ENCODE data around the gene HOXA13. TPM values are rescaled to one million over a fixed set of nuclear protein-coding genes. Genes with fewer than 3 reads are reported as not detected.
A peak's percentile ranks its signal among the peaks of the same experiment; 100 is the strongest.

The HOXA13 gene
- total RNA-seq, 1 donor from 2014 or later, result not detected

DNA sequence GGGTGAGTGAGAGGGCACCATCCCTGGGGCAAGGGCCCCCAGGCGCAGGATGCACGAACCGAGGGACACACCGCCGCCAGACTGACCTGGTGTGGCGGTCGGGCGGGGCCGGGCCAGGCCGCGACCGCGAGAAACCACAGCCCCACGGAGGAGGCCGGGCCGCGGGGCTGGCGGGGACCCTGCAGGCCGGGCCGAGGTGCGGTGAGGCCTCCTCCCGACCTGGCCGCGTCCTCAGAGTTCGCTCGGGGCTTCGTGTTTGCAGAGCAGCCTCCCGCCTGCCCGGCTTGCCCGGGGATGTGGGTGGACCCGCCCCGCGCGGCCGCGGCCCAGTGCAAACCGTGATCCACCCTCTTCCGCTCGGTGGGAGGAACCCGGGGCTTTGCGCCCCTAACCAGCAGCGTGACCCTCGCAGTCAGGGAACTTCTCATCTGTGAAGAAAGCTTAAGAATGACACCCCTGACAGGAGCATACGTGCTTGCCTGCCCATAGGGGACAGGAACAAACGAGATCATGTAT is 20.6 kb upstream of the HOXA13 start:
- Mint-ChIP-seq H3K27ac (no peak overlapping the region), H3K9me3 (no peaks in the 10 kb centered on the region), H3K4me3 (no peak overlapping the region), H3K36me3 (ENCODE audit: low read depth) (no peaks in the 10 kb centered on the region), H3K27me3 (peaks cover 73% of the 10 kb centered on the region), H3K4me1 (no peaks in the 10 kb centered on the region)
- DNase-seq, result no peak
- intact Hi-C loops (cut with micrococcal nuclease), result no loop called here

GRCh38 chr7:27219821-27220220 is 19.9 kb upstream of the HOXA13 start:
- Mint-ChIP-seq H3K36me3 (ENCODE audit: low read depth) (no peaks in the 10 kb centered on the region), H3K27ac (no peak overlapping the region), H3K4me1 (no peaks in the 10 kb centered on the region), H3K9me3 (no peaks in the 10 kb centered on the region), H3K4me3 (no peak overlapping the region), H3K27me3 (peaks cover 74% of the 10 kb centered on the region)
- intact Hi-C loops (cut with micrococcal nuclease), result no loop called here
- DNase-seq, result no peak

DNA sequence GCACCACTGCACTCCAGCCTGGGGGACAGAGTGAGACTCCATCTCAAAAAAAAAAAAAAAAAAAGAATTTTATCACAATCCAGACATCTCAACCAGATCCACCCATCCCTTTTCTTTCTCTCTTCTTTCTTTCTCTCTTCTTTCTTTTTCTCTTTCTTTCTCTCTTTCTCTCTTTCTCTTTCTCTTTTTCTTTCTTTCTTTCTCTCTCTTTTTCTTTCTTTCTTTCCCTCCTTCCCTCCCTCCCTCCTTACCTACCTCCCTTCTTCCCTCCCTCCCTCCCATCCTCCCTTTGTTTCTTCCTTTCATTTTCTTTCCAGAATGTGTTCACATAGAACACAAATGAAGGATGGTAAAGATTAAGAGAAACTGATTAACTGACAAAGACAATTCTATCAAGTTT is 18.1 kb upstream of the HOXA13 start:
- Mint-ChIP-seq H3K9me3 (no peaks in the 10 kb centered on the region), H3K36me3 (ENCODE audit: low read depth) (no peaks in the 10 kb centered on the region), H3K27ac (no peak overlapping the region), H3K4me1 (no peaks in the 10 kb centered on the region), H3K27me3 (peaks cover 75% of the 10 kb centered on the region), H3K4me3 (no peak overlapping the region)
- no peak for DNase-seq
- intact Hi-C loops (cut with micrococcal nuclease), result no loop called here

DNA sequence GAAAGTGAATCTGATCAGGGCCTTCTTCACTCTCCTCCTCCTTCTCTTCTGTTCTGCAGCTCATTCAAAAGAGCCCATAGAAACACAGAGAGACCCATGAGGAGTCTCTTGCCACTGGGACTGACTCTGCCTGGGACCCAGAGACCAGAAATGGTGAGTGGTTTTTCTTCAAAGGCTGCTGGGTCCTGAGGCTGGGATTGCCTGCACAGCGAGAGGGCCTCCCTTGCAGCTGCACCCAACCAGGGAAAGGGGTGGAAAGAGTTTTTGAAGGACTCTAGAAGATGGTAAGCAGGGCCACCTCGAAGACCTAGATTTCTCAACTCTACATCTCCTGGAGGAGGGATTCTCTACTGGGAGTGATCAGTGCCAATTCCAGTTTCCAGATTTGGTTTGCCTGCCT is 15.5 kb upstream of the HOXA13 start:
- Mint-ChIP-seq H3K27ac (no peak overlapping the region), H3K4me3 (no peak overlapping the region), H3K36me3 (ENCODE audit: low read depth) (no peaks in the 10 kb centered on the region), H3K4me1 (peaks cover 2% of the 10 kb centered on the region), H3K27me3 (peaks cover 78% of the 10 kb centered on the region), H3K9me3 (no peaks in the 10 kb centered on the region)
- no peak for DNase-seq
- intact Hi-C loops (cut with micrococcal nuclease), result no loop called here

DNA sequence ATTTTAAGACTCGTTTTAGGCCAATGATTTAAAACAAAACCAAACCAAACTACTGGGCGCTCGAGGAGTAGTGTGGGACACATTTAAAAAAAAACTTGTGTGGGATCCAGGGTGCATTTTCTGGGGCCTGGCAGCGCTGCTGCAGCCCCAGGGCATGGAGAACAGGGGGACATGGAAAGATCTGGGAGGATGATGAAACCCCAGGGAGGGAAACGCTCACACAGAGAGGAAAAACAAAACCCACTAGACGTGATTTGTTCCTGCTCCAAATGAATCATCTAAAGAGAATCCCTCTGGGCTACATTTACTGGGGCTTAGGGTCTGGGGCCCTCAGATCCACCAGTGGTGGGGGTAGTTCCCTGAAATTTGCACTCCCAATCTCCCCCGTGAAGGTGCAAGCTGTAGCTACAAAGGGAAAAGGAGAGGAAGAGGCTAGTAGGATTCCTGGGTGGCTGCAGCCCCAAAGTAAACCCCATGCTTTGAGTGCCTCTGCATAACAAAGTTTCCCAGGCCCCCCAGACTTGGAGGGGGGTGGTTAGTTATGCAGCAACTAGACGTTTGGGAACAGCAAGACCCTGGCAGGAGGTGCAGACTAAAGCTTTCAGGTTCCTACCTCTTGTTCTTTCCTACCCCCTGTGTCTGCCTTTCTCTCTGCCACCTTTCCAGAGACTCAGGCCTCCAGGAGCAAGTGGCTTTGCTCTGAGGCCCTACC is 14.5 kb upstream of the HOXA13 start:
- H3K4me1 Mint-ChIP-seq, result peaks cover 4% of the 10 kb centered on the region
- DNase-seq, result no peak
- H3K27me3 Mint-ChIP-seq, result peaks cover 79% of the 10 kb centered on the region
- no peaks in the 10 kb centered on the region for H3K9me3 Mint-ChIP-seq
- no peaks in the 10 kb centered on the region for H3K36me3 Mint-ChIP-seq (ENCODE audit: low read depth)
- no peak overlapping the region for H3K27ac Mint-ChIP-seq
- no peak overlapping the region for H3K4me3 Mint-ChIP-seq
- intact Hi-C loops (cut with micrococcal nuclease), result loop anchor here (5.0 kb wide), 1 partner anchor 708 kb away; no protein-coding TSS in a partner anchor

DNA sequence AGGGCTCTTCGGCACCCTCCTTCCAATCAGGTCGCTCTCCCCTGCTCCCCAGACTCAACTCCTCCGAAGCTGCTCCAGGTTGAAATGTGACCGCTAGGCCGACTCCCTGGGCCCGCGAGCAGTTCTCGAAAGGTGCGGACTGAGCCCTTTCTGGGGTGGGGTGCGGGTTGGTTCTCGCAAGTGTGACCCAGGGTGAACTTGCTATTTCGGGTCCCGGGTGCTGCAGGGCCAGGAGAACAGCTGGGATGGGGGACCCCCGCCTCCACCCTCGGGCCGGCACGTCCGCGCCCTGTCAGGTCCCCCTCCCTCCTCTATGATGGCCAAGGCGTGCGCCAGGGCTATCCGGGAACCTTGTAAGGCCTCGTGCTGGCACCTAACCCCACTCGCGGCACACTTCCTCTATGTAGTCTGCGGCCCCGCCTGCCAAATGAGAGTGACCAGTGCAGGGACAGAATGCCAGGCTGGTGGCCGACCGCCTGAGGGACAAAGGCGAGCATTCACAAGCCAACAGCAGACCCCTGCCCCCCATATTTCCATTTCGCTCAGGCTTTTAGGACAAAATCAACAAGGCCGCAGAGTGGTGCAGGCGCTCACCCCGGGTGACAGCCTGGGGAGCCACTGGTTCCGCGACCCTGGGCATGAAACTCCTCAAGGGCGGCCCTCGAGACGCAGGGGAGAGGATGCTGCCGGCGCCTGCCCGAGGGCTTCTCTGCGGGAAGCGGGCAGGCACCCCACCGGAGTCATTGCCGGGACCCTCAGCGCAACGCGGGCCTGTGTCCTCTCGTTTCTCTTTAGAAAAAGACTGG is 13.7 kb upstream of the HOXA13 start:
- H3K4me3 Mint-ChIP-seq, result no peak overlapping the region
- intact Hi-C loops (cut with micrococcal nuclease), result loop anchor here (5.0 kb wide), 1 partner anchor 709 kb away; no protein-coding TSS in a partner anchor
- no peak for DNase-seq
- peaks cover 4% of the 10 kb centered on the region for H3K4me1 Mint-ChIP-seq
- no peaks in the 10 kb centered on the region for H3K36me3 Mint-ChIP-seq (ENCODE audit: low read depth)
- no peak overlapping the region for H3K27ac Mint-ChIP-seq
- no peaks in the 10 kb centered on the region for H3K9me3 Mint-ChIP-seq
- H3K27me3 Mint-ChIP-seq, result peaks cover 81% of the 10 kb centered on the region

DNA sequence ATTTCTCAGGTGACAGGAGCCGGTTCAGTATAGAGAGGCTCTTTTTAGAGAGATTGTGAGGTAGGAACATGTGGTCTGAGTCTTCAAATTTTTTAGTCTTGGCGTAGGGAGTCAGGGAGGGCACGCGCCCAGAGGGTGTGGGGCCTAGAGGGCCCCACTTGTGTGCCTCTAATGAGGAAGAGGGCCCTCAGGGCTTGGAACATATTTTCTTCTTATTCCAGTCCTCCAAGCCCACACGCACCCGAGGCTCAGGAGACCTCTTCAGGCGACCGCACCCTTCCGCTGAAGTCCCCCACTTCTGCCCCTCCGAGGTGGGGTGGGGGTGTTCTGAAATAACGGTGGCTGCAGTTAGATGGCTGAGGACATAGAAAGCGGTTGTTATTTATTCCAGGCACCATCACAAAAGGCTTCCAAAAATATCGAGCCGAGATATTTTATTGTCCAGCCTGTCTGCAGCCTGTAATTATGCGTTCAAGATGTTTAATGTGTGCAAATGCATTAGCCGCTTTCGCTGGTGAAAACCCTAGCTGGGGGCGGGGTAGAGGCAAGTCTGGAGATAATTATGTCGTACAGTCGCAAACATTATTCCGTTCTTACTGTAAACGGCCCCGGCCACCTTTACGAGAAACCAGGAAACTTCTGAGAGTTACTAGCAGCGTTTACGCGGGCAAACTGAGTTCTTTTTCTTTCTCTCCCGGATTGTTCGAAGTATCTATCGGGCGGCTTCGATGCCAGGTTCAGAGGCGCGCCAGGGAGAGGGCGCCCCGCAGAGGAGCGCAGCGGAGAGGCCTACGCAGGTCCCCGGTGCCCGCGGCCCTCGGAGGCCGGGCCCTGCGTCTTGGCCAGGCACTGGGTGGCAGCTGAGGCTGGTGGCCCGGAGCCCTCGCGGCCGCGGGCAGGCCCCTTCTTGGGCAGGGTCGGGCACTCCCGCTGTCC is 12.9 kb upstream of the HOXA13 start:
- Mint-ChIP-seq H3K27me3 (peaks cover 85% of the 10 kb centered on the region), H3K36me3 (ENCODE audit: low read depth) (no peaks in the 10 kb centered on the region), H3K9me3 (no peaks in the 10 kb centered on the region), H3K4me1 (peaks cover 4% of the 10 kb centered on the region), H3K4me3 (no peak overlapping the region), H3K27ac (no peak overlapping the region)
- intact Hi-C loops (cut with micrococcal nuclease), result loop anchor here (5.0 kb wide), 1 partner anchor 710 kb away; no protein-coding TSS in a partner anchor
- DNase-seq, result no peak

DNA sequence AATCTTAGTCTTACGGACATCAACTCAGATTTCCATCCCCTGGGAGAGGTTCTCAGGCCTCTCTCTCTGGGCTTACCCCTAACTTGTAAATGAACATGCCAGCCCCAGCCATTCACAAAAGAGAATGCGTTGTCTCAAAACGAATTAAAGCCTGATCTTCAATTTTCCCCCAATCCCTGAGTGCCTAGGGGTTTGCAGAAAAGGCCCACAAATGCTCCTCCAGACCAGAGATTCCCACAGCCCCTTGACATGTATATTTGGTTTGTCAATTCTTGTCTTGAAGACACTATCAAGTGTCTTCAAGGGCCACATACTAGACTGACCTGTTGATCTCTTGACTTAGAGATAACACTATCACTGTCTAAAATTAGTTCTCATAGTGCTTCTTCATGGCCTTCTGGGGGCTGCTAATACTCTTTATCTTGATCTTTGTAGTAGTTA is 11.9 kb upstream of the HOXA13 start:
- intact Hi-C loops (cut with micrococcal nuclease), result loop anchor here (5.0 kb wide), 1 partner anchor 711 kb away; no protein-coding TSS in a partner anchor

GRCh38 chr7:27211084-27211446 is 11.2 kb upstream of the HOXA13 start:
- Mint-ChIP-seq H3K27me3 (peaks cover 89% of the 10 kb centered on the region), H3K4me3 (no peak overlapping the region), H3K27ac (no peak overlapping the region), H3K36me3 (ENCODE audit: low read depth) (no peaks in the 10 kb centered on the region), H3K4me1 (peaks cover 4% of the 10 kb centered on the region), H3K9me3 (no peaks in the 10 kb centered on the region)
- DNase-seq, result no peak
- intact Hi-C loops (cut with micrococcal nuclease), result loop anchor here (5.0 kb wide), 1 partner anchor 711 kb away; no protein-coding TSS in a partner anchor

More for the DNA sequence above, 11.9 kb upstream of the HOXA13 start:
- Mint-ChIP-seq H3K36me3 (ENCODE audit: low read depth) (no peaks in the 10 kb centered on the region), H3K27ac (no peak overlapping the region), H3K4me1 (peaks cover 4% of the 10 kb centered on the region), H3K9me3 (no peaks in the 10 kb centered on the region), H3K27me3 (peaks cover 87% of the 10 kb centered on the region), H3K4me3 (no peak overlapping the region)
- no peak for DNase-seq

DNA sequence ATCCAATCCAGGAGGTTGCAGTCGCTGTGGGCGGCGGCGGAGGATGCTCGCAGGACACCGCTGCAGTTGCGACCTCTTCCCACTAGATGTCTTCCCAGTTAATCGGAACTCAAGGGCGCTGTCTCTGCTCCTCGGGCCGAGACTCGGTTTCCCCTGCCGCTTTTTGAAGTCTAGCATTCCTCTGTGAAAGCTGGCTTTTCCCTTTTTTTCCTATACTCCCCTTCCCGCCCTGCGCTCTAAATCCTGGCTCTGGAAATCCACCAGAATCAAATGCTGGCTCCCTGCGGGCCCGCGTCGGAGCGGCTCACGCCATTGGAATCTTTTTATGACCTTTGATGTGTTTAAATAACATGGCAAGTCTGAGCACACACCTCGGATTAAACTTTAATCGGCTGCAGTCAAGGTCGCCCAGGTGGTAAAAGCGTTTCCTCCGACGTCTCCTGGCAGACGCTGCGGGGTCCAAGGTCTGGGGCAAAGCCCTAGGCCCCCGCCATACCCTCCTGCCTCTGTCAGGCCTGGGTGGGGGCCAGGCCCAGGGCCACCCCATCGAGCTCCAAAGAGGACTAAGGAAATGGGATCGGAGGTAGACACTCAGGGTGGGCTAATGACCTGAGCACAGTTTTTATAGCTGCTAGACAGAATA is 10.7 kb upstream of the HOXA13 start:
- Mint-ChIP-seq H3K27ac (no peak overlapping the region), H3K4me3 (no peak overlapping the region), H3K9me3 (no peaks in the 10 kb centered on the region), H3K4me1 (peaks cover 4% of the 10 kb centered on the region), H3K36me3 (ENCODE audit: low read depth) (no peaks in the 10 kb centered on the region), H3K27me3 (peaks cover 90% of the 10 kb centered on the region)
- intact Hi-C loops (cut with micrococcal nuclease), result loop anchor here (5.0 kb wide), 1 partner anchor 712 kb away; no protein-coding TSS in a partner anchor
- peak; percentile 81 for DNase-seq

DNA sequence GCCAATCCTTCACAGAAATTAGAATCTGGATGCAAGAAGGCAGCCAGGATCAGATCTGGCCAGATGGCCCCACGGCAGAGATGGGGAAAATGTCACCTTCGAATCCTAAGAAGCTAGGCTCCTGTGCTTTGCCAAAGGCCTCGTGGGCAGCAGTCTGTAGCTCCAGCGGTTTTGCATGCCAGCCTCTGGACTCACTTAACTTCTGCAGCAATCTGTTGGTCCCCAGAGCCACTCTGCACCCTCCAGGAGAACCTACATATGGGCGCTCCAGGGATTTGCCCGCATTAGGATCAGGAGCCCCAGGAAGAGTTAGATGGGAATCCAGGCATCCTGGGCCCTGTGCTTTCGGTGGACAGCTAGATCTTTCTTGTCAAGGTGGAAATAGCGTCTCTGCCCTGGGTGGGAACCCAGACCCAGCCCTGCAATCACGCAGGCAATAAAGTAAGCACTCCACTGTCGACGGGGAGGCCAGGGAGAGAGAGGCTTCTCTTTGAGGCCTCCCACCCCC is 10.1 kb upstream of the HOXA13 start:
- no peak for DNase-seq
- H3K4me3 Mint-ChIP-seq, result no peak overlapping the region

DNA sequence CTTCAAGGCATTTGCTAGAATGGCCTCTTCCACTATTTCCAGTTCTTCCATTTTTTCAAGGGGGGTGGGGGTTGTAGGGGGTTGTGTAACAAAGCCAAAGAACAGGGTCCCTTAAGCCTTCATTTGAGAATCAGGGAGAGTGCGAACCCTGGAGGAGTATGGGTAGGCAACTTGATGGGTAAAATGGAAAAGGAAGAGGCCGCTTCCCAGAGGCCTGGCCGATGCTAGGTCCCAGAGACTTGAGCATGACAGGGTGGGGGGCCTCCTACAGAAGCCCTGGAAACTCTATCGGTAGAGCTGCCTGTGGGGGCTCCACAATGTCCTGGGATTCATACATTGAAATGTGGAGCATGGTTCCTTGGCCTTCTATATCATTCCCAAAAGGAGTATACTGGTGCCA is 9.1 kb upstream of the HOXA13 start:
- Mint-ChIP-seq H3K9me3 (no peaks in the 10 kb centered on the region), H3K27ac (no peak overlapping the region), H3K4me3 (no peak overlapping the region), H3K4me1 (peaks cover 6% of the 10 kb centered on the region), H3K27me3 (peaks cover 90% of the 10 kb centered on the region), H3K36me3 (ENCODE audit: low read depth) (no peaks in the 10 kb centered on the region)
- no peak for DNase-seq
- intact Hi-C loops (cut with micrococcal nuclease), result no loop called here

More for the DNA sequence above, 10.1 kb upstream of the HOXA13 start:
- Mint-ChIP-seq H3K9me3 (no peaks in the 10 kb centered on the region), H3K27me3 (peaks cover 90% of the 10 kb centered on the region), H3K36me3 (ENCODE audit: low read depth) (no peaks in the 10 kb centered on the region), H3K27ac (no peak overlapping the region), H3K4me1 (peaks cover 4% of the 10 kb centered on the region)
- intact Hi-C loops (cut with micrococcal nuclease), result loop anchor here (5.0 kb wide), 1 partner anchor 712 kb away; no protein-coding TSS in a partner anchor

All from activated CD4-positive, alpha-beta T cell treated with anti-CD3 and anti-CD28 coated beads, Interleukin-2, amount 10 ng/mL, durations not matched to agents 24 days and 14 days (primary cell).